GM12873 (cell line): ENCODE results near the gene CSGALNACT2.

Experiments
- TF ChIP-seq, protein P1 (sequence below): IDR thresholded peaks from 2 replicates; pipeline ENCODE4 v1.5.1; 2012; ENCODE audit warnings: low read depth, mild to moderate bottlenecking, moderate library complexity, low read length, control low read depth; ENCODE audit not compliant: insufficient read depth; ENCODE audit errors: missing control alignments

The CSGALNACT2 gene

DNA sequence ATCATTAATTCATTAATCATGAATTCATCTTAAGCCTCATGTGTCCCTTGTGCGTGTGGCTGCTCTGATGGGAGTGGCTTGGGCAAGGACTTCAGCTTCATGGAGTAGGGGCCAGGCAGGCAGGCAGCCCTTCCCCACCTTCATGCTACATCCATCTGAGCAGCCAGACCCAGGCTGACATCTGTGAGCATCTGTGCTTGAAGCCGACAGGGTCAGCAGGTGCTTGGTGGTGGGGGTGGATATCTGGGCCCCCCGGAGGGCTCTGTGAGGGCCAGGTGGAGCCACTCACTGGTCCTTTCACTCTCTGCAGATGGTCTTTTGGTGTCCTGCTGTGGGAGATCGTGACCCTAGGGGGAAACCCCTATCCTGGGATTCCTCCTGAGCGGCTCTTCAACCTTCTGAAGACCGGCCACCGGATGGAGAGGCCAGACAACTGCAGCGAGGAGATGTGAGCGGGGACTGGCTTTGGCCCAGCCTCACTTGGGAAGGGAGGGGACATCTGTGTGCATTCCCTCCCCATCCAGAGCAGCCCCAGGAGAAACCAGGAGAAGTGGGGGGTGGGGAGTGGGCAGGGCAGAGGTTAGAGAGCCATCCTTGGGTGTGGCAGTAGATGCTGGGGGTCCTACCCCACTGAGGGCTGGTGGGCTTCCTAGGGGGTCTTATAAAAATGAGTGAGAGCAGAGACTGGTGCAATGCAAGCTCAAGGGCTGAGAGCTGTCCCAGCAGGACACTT, 14.7 kb upstream of the CSGALNACT2 start:
- TF ChIP-seq, protein P1, sequence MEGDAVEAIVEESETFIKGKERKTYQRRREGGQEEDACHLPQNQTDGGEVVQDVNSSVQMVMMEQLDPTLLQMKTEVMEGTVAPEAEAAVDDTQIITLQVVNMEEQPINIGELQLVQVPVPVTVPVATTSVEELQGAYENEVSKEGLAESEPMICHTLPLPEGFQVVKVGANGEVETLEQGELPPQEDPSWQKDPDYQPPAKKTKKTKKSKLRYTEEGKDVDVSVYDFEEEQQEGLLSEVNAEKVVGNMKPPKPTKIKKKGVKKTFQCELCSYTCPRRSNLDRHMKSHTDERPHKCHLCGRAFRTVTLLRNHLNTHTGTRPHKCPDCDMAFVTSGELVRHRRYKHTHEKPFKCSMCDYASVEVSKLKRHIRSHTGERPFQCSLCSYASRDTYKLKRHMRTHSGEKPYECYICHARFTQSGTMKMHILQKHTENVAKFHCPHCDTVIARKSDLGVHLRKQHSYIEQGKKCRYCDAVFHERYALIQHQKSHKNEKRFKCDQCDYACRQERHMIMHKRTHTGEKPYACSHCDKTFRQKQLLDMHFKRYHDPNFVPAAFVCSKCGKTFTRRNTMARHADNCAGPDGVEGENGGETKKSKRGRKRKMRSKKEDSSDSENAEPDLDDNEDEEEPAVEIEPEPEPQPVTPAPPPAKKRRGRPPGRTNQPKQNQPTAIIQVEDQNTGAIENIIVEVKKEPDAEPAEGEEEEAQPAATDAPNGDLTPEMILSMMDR = no peak

DNA sequence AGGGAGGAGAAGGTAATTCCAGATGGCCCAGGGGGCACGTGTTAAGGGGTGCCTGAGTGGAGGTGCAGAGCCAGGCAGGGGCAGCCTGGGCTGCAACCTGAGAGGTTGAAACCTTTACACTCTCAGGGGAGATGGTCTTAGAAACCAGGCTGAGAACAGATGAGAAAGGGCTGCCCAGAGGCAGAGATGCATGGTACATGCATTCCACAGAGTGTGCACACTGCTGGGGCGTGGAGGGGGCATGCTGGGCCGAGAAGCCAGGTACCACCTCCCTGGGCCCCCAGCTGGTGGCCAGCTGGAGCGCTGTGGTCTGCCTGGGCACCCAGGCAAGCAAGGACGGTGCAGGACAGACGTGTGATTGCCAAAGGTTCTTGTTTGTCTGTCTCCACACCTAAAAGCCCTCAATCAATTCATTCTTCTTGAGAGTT, 14.1 kb upstream of the CSGALNACT2 start:
- TF ChIP-seq, protein P1 = no peak

DNA sequence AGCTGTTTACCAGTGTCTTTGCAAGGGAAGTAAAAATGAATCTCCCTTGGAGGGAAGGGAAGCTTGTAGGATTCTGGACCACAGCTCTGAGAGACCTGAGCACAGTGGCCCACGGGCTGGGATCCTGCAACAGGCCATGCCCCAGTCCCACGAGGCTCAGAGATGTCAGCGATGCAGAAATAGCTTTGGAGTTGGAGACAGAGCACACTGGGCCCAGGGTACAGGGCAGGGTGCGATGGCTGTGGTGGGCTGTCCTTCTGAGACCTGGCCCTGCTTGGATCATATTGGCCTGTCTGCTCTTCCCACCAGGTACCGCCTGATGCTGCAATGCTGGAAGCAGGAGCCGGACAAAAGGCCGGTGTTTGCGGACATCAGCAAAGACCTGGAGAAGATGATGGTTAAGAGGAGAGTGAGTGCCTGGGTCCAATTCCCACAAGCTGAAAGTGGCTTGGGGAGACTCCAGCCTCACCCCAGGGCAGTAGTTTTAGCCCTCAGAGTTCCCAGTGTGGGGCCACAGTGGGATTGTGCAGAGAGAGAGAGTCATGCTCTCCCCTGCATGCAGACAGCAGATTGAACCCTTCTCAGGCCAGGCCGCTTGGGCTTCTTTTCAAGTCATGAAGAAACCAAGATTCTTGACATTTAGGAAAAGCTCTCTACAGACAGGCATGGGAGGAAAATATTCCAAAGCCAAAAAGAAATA, 13.5 kb upstream of the CSGALNACT2 start:
- TF ChIP-seq, protein P1 = no peak

DNA sequence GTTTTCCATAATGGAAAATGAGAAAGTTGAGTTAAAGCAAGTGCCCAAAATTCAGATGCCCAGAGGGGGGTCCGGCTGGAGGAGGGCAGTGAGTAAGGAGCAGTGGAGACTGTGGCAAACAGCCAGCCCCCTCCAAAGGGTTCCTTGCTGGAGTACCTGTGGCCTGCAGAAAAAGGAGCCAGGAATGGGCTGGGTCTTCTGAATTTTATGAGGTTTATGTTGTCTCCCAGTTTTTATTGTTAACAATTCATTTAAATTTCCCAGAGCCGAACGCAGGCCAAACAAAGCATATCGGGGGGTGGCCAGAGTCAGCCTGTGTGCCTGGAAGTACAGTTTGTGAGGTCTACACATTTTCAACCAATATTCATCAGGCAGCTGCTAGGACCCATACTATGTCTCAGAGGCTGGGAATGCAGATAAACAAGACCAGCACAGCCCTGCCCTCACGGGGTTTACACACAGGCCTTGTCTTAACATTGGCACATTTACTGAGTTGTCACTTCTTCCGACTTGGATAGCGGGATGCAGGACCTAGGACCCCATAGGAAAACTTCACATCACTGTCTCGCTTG, 12.9 kb upstream of the CSGALNACT2 start:
- TF ChIP-seq, protein P1 = no peak

DNA sequence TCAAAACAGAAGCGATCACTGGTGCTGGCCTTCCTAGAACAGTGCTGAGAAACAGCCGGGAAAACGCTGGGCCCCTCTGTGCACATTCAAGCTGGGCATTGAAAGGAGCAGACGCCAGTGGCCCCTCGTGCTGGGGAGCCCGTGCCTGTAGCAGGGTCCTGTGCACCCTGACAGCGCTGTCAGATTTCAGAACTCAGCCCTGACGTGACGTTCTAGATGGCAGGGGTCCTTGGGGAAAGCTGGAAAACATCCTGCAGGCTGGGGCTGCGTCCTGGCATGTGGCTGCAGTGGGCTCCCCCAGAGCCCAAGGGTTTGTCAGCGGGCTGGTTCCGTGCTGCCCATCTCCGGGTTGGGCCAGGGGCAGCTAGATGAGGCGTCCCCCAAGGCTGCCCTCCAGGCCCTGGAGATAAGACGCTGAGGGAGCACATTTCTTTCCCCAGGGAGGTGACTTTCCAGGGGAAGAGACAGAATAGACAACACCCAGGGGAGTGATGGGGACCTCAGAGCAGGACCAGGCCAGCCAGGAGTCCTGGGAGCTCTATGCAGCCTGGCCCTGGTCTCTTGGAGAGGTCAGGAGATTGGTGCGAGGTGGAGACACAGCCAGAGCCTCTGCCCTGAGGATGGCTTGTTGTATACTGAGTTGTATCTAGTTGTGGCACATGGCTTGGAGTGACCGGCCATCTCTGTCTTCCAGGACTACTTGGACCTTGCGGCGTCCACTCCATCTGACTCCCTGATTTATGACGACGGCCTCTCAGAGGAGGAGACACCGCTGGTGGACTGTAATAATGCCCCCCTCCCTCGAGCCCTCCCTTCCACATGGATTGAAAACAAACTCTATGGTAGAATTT, 12.1 kb upstream of the CSGALNACT2 start:
- TF ChIP-seq, protein P1 = no peak

DNA sequence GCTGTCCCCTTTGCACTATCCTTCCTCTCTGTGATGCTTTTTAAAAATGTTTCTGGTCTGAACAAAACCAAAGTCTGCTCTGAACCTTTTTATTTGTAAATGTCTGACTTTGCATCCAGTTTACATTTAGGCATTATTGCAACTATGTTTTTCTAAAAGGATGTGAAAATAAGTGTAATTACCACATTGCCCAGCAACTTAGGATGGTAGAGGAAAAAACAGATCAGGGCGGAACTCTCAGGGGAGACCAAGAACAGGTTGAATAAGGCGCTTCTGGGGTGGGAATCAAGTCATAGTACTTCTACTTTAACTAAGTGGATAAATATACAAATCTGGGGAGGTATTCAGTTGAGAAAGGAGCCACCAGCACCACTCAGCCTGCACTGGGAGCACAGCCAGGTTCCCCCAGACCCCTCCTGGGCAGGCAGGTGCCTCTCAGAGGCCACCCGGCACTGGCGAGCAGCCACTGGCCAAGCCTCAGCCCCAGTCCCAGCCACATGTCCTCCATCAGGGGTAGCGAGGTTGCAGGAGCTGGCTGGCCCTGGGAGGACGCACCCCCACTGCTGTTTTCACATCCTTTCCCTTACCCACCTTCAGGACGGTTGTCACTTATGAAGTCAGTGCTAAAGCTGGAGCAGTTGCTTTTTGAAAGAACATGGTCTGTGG, 11.4 kb upstream of the CSGALNACT2 start:
- TF ChIP-seq, protein P1 = no peak
